ENCODE measurements around the gene GPR101. TPM values are rescaled to one million over a fixed set of nuclear protein-coding genes. Genes with fewer than 3 reads are reported as not detected.

The GPR101 gene
- total RNA-seq, result not detected

DNA sequence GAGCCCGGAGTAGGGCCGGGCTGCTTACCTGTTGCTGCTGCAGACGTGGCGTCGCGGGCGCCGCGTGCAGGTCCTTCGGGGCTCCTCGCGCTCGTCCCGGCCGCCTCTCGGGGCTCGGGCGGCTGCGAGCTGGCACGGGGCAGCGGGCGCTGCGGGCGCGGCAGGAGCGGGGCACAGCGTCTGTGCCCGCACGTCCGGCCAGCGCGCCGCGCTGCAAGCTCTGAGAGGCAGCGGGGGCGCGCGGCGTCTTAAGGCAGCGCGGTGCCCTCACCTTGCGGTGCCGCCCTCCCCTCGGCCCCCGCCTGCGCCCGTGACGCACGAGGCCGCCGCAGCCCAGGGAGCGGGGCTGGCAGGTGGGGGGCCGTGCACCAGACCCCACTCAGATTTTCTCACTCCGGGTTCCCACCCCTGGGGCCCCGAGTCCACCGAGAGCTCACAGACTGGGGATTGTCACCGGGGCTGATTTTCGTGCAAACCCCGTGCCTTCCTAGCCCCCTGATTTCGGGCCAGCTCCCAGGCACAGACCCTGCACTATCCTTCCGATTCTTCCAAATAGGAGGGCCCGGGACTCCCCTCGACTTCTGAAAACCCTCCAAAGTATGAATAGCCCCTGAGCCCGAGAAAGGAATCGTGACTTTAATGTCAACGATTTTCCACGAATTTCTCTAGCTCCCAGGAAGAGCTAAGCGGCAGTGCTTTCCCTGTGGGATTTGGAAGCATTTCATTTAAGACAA lies at the start of gene GPR101:
GPR101 (minus strand) TSS at position 222 of the 734 bp plus-strand sequence. CDS start 2,321 bp downstream, outside the sequence.
- WGBS, result 50% methylated on average over 24 of the region's 68 CpGs

GRCh38 chrX:137081239-137081638 lies 47.4 kb upstream of the GPR101 start:
- no peaks in the 10 kb centered on the region for H3K9me3 ChIP-seq
- TF ChIP-seq POLR2AphosphoS5 (IDR thresholded peaks at IDR 0.05), result no peak
- H3K27ac ChIP-seq, result no peak overlapping the region
- no peak for DNase-seq (ENCODE audit: low spot score in 2 of 2)
- H3K4me1 ChIP-seq, result no peaks in the 10 kb centered on the region
- H3K36me3 ChIP-seq, result no peaks in the 10 kb centered on the region
- no peak overlapping the region for H3K4me3 ChIP-seq
- 78% methylated on average over 2 of the region's 2 CpGs for WGBS
- H3K27me3 ChIP-seq, result no peaks in the 10 kb centered on the region

More for the DNA sequence above, at the start of gene GPR101:
- Histone ChIP-seq H3K4me1 (peaks cover 25% of the 10 kb centered on the region), H3K9me3 (no peaks in the 10 kb centered on the region), H3K27me3 (peaks cover 47% of the 10 kb centered on the region), H3K4me3 (peak within 1 kb of the TSS; percentile 34), H3K36me3 (no peaks in the 10 kb centered on the region), H3K27ac (no peak within 1 kb of the TSS)
- TF ChIP-seq EP300 (IDR thresholded peaks at IDR 0.05) (no peak), POLR2AphosphoS5 (IDR thresholded peaks at IDR 0.05) (no peak), POLR2A (IDR thresholded peaks at IDR 0.05) (no peak), CTCF (IDR thresholded peaks at IDR 0.05) (no peak)
- DNase-seq (ENCODE audit: low spot score in 2 of 2), result no peak

- WGBS, result 26% methylated on average over 1 of the region's 1 CpG
- TF ChIP-seq POLR2AphosphoS5 (IDR thresholded peaks at IDR 0.05) (no peak), CTCF (IDR thresholded peaks at IDR 0.05) (no peak), EP300 (IDR thresholded peaks at IDR 0.05) (no peak), POLR2A (IDR thresholded peaks at IDR 0.05) (no peak)
- Histone ChIP-seq H3K9me3 (no peaks in the 10 kb centered on the region), H3K4me1 (no peaks in the 10 kb centered on the region), H3K27me3 (no peaks in the 10 kb centered on the region), H3K36me3 (no peaks in the 10 kb centered on the region), H3K4me3 (no peak overlapping the region), H3K27ac (no peak overlapping the region)
- no peak for DNase-seq (ENCODE audit: low spot score in 2 of 2)
These were observed 38.6 kb upstream of the GPR101 start for GRCh38 chrX:137072396-137072795.

GRCh38 chrX:137071596-137071995 lies 37.8 kb upstream of the GPR101 start:
- no peak for DNase-seq (ENCODE audit: low spot score in 2 of 2)
- Histone ChIP-seq H3K4me1 (no peaks in the 10 kb centered on the region), H3K9me3 (no peaks in the 10 kb centered on the region), H3K36me3 (no peaks in the 10 kb centered on the region), H3K4me3 (no peak overlapping the region), H3K27ac (no peak overlapping the region), H3K27me3 (no peaks in the 10 kb centered on the region)
- 69% methylated on average over 2 of the region's 2 CpGs for WGBS
- TF ChIP-seq POLR2AphosphoS5 (IDR thresholded peaks at IDR 0.05) (no peak), EP300 (IDR thresholded peaks at IDR 0.05) (no peak), POLR2A (IDR thresholded peaks at IDR 0.05) (no peak), CTCF (IDR thresholded peaks at IDR 0.05) (no peak)

- Histone ChIP-seq H3K4me3 (no peak overlapping the region), H3K27ac (no peak overlapping the region), H3K9me3 (no peaks in the 10 kb centered on the region), H3K36me3 (no peaks in the 10 kb centered on the region), H3K27me3 (no peaks in the 10 kb centered on the region), H3K4me1 (no peaks in the 10 kb centered on the region)
- no peak for DNase-seq (ENCODE audit: low spot score in 2 of 2)
- WGBS, result 71% methylated on average over 2 of the region's 2 CpGs
- no peak for TF ChIP-seq EP300 (IDR thresholded peaks at IDR 0.05)
- no peak for TF ChIP-seq POLR2A (IDR thresholded peaks at IDR 0.05)
- no peak for TF ChIP-seq CTCF (IDR thresholded peaks at IDR 0.05)
- no peak for TF ChIP-seq POLR2AphosphoS5 (IDR thresholded peaks at IDR 0.05)
These were observed 33.4 kb upstream of the GPR101 start for GRCh38 chrX:137067147-137067546.
